Large intestine (tissue), 3 donors: Measurements from ENCODE around the gene PLEKHA6. TPM values are rescaled to one million over a fixed set of nuclear protein-coding genes. Genes with fewer than 3 reads are reported as not detected.

ENCODE experiments used
- DNase-seq, 2 donors: peaks; one replicate each; pipeline versions ENCODE4 v3.0.0 to v3.0.0-alpha.2; 2013
- H3K27ac ChIP-seq: one replicate; pipeline ENCODE4 v1.5.1; 2013; ENCODE audit warnings: low read length
- H3K27me3 ChIP-seq: 2 replicates; pipeline ENCODE4 v1.6.1; 2013; ENCODE audit warnings: low read length; ENCODE audit not compliant: control insufficient read depth, insufficient read depth
- H3K36me3 ChIP-seq: 2 replicates; pipeline ENCODE4 v1.6.1; 2013; ENCODE audit warnings: low read length; ENCODE audit not compliant: control insufficient read depth, insufficient read depth
- H3K4me1 ChIP-seq: one replicate; pipeline ENCODE4 v1.6.1; 2013; ENCODE audit warnings: low read length; ENCODE audit not compliant: control insufficient read depth, insufficient read depth
- H3K4me3 ChIP-seq: one replicate; pipeline ENCODE4 v1.5.1; 2013; ENCODE audit warnings: low read length
- H3K9me3 ChIP-seq: one replicate; pipeline ENCODE4 v1.6.1; 2013; ENCODE audit warnings: mild to moderate bottlenecking, low read depth, low read length, moderate library complexity; ENCODE audit not compliant: control insufficient read depth
- WGBS: methylation state at CpG from one replicate; pipeline ENCODE4 v1.1.5; 2013; ENCODE audit warnings: low lambda C conversion rate; ENCODE audit not compliant: insufficient coverage; 5-methylcytosine and 5-hydroxymethylcytosine counted together
- polyA plus RNA-seq: library from polyadenylated mRNA; unstranded; fragments of 120-200 nt; gene quantifications from one replicate; pipeline ENCODE4 v1.2.1, GENCODE V29; 2013

The PLEKHA6 gene
- polyA plus RNA-seq, 1 donor = 59.3 TPM

- Histone ChIP-seq H3K4me1 (peaks cover 23% of the 10 kb centered on the region), H3K27ac (no peak overlapping the region), H3K4me3 (no peak overlapping the region), H3K27me3 (no peaks in the 10 kb centered on the region), H3K9me3 (no peaks in the 10 kb centered on the region), H3K36me3 (no peaks in the 10 kb centered on the region)
- DNase-seq = no peak
- no CpG with 5 or more reads among the region's 4 CpGs for WGBS
Measured at GRCh38 chr1:204355913-204356312, 3.8 kb downstream of the PLEKHA6 start.

DNA sequence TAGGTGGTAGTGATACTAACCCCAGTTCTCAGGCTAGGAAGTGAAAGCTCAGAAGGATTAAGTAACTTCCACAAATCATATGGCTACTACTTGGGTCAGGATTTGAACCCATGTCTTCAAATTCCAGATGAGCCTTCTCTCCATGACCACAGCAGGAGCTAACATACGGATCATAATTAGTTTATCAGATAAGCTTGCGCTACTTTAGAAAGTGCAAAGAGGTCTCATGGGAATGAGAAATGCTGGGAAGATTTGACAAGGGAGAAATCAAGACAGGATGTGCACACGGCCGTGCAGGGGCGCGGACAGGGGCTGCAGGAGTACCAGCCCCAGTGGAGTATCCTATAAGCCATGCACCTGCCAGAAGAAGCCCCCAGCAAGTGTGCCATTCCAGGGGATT is 5.2 kb downstream of the PLEKHA6 start:
- H3K36me3 ChIP-seq = peaks cover under 1% of the 10 kb centered on the region
- H3K27me3 ChIP-seq = no peaks in the 10 kb centered on the region
- no peaks in the 10 kb centered on the region for H3K9me3 ChIP-seq
- DNase-seq = no peak
- H3K4me1 ChIP-seq = peaks cover 16% of the 10 kb centered on the region
- no peak overlapping the region for H3K4me3 ChIP-seq
- no peak overlapping the region for H3K27ac ChIP-seq
- WGBS = 80% methylated on average over 4 of the region's 6 CpGs

- WGBS = no CpG with 5 or more reads among the region's 5 CpGs
- H3K27ac ChIP-seq = no peak overlapping the region
- DNase-seq = no peak
Measured at GRCh38 chr1:204353213-204353910, 6.4 kb downstream of the PLEKHA6 start.

GRCh38 chr1:204350857-204351573 is 8.7 kb downstream of the PLEKHA6 start:
- 33% methylated on average over 1 of the region's 20 CpGs for WGBS
- DNase-seq = peak; percentile 68
- Histone ChIP-seq H3K27me3 (no peaks in the 10 kb centered on the region), H3K27ac (peak overlapping the region; percentile 45), H3K36me3 (peaks cover 3% of the 10 kb centered on the region), H3K9me3 (no peaks in the 10 kb centered on the region), H3K4me1 (peaks cover 37% of the 10 kb centered on the region), H3K4me3 (no peak overlapping the region)

More at GRCh38 chr1:204353213-204353910, 6.4 kb downstream of the PLEKHA6 start:
- Histone ChIP-seq H3K9me3 (no peaks in the 10 kb centered on the region), H3K4me3 (no peak overlapping the region), H3K4me1 (peaks cover 20% of the 10 kb centered on the region), H3K27me3 (no peaks in the 10 kb centered on the region), H3K36me3 (peaks cover 3% of the 10 kb centered on the region)

DNA sequence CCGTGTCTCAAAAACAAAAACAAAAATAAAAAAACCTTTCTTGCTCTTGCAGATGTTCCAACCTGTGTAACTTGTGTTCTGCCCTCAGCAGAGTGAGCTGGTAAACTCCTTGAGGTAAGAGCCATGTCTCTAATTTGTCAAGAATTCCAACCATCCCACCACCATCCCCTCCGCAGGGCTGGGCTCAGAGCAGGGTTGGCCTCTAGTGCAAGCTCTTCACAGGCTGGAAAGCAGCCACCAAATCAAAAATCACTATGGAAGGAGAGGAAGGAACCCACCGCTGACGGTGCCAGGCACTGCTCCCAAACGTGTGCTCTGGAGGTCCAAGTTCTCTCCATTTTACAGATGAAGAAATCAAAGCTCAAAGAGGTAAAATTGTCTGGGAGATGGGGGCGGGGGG is 9.4 kb downstream of the PLEKHA6 start:
- Histone ChIP-seq H3K9me3 (no peaks in the 10 kb centered on the region), H3K27me3 (no peaks in the 10 kb centered on the region), H3K4me3 (no peak overlapping the region), H3K4me1 (peaks cover 44% of the 10 kb centered on the region), H3K27ac (peak overlapping the region; percentile 45), H3K36me3 (peaks cover 3% of the 10 kb centered on the region)
- DNase-seq = no peak
- no CpG with 5 or more reads among the region's 6 CpGs for WGBS

DNA sequence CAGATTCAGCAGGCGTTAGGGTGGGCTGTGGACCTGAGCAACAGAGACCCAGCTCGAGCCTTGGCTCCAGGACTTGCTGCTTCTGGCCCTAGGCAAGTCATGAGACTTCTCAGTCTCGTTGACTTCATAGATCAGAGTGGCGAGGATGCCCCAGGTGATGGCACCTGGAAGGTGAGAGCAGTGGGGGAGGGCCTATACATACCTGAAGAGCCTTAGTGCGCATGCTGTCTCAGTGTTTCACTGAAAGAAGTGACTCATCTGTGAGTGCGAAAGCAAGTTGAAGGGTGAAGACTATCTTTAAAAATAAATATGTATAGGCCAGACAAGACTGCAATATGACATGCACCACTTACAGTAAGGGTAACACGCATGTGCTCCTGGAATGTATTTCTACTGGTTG is 10.1 kb downstream of the PLEKHA6 start:
- WGBS = 75% methylated on average over 3 of the region's 7 CpGs
- Histone ChIP-seq H3K9me3 (no peaks in the 10 kb centered on the region), H3K4me1 (peaks cover 51% of the 10 kb centered on the region), H3K36me3 (peaks cover 3% of the 10 kb centered on the region), H3K27ac (peak overlapping the region; percentile 16), H3K4me3 (no peak overlapping the region), H3K27me3 (no peaks in the 10 kb centered on the region)
- DNase-seq = no peak

DNA sequence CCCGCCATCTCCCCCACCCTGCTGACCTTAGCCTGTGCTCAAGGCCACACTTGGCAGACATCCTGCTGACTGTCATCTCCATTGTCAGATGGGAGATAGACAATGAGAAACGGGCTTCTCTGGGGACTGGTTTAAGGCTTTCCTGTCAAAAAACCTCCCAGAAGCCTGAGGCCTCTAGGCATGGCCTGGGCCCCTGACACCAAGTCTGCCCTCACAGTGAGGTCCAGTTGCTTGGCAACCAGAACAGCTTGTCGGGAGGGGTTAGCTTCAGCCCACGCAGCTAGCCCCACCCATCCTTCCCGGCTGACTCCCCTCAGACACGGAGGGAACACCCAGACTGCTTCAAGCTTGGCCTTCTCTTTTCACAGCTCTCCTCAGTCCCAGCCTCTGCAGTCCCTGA is 11.0 kb downstream of the PLEKHA6 start:
- WGBS = no CpG with 5 or more reads among the region's 6 CpGs
- H3K27ac ChIP-seq = peak overlapping the region; percentile 67
- no peaks in the 10 kb centered on the region for H3K9me3 ChIP-seq
- H3K4me1 ChIP-seq = peaks cover 52% of the 10 kb centered on the region
- H3K4me3 ChIP-seq = no peak overlapping the region
- peak; percentile 70 to 80 for DNase-seq
- H3K27me3 ChIP-seq = no peaks in the 10 kb centered on the region
- H3K36me3 ChIP-seq = peaks cover 4% of the 10 kb centered on the region

GRCh38 chr1:204348242-204348641 is 11.5 kb downstream of the PLEKHA6 start:
- H3K4me1 ChIP-seq = peaks cover 52% of the 10 kb centered on the region

DNA sequence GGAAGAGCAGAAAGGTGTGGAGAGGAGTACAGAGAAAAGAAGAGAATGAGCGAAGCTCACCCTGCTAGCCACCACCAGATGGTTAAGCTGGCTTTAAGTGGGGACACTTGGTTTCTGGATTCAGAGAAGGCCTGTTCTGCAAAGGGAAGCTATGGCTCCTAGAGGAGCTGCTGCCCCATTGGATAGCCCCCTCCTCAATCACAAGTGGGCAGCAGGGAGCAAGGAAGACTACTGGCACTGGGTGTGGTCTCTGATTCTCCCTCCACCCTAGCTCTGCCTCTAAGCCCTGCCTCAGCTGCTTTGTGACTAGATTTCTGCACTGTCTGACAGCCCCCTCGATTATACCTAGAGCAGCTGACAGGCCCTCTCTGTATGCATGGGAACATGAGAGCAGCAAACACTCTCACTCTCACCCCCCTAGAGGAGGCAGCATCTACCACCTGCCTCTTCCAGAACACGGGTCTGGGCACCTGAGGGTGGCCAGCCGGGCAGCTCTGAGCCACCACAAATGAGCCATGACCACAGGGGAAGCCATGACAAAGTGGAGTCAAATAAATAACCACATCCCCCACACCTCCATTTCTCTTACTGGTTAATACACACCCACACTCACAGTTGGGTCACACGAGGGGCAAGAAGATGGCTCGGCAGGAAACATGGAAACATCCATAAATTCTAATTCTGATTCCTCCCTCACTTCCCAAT is 13.6 kb downstream of the PLEKHA6 start:
- DNase-seq = no peak
- peaks cover 50% of the 10 kb centered on the region for H3K4me1 ChIP-seq
- no CpG with 5 or more reads among the region's 6 CpGs for WGBS
- H3K9me3 ChIP-seq = no peaks in the 10 kb centered on the region
- H3K4me3 ChIP-seq = no peak overlapping the region
- peaks cover 6% of the 10 kb centered on the region for H3K36me3 ChIP-seq
- H3K27ac ChIP-seq = peak overlapping the region; percentile 40
- no peaks in the 10 kb centered on the region for H3K27me3 ChIP-seq

More at GRCh38 chr1:204348242-204348641, 11.5 kb downstream of the PLEKHA6 start:
- 40% methylated on average over 1 of the region's 6 CpGs for WGBS
- Histone ChIP-seq H3K27me3 (no peaks in the 10 kb centered on the region), H3K27ac (peak overlapping the region; percentile 67), H3K36me3 (peaks cover 6% of the 10 kb centered on the region), H3K4me3 (no peak overlapping the region), H3K9me3 (no peaks in the 10 kb centered on the region)
- peak; percentile 62 to 86 for DNase-seq

DNA sequence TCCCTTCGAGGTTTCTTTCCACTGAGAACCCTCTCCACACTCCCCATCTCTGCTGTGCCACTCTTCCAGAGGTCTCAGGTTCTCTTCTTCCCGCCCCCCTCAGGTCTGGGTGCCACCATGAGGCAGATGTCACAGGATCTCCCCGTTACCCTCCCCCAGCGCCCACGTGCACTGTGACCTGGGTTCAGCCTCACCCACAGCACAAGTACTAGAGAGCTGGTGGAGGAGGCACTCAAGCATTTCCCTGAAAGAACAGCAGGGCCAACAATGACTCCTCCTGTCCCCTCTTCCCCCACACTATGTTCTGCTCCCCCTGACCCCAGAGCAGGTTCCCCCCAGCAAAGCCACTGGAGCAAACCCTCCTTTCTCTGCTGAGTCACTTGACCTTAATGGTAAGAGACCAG is 14.3 kb downstream of the PLEKHA6 start:
- peak overlapping the region; percentile 40 for H3K27ac ChIP-seq
- H3K4me3 ChIP-seq = no peak overlapping the region
- no peaks in the 10 kb centered on the region for H3K27me3 ChIP-seq
- no peaks in the 10 kb centered on the region for H3K9me3 ChIP-seq
- H3K36me3 ChIP-seq = peaks cover 6% of the 10 kb centered on the region
- no CpG with 5 or more reads among the region's 5 CpGs for WGBS
- peaks cover 51% of the 10 kb centered on the region for H3K4me1 ChIP-seq
- peak; percentile 63 to 79 for DNase-seq
